Measurements from ENCODE around the gene SMC5. TPM values are rescaled to one million over a fixed set of nuclear protein-coding genes. Genes with fewer than 3 reads are reported as not detected.
"Not testable (repeated sequence)": the region's sequence is repeated elsewhere in the genome, so short reads cannot be mapped to it uniquely, and the experiment has no call there.

SMC5 gene
- total RNA-seq, 2 donors from 2014 or later: 26.5 to 31.1 TPM

GRCh38 chr9:70389188-70389587 lies 130.4 kb downstream of the SMC5 start:
- Mint-ChIP-seq H3K36me3 (ENCODE audit: low read depth) (peaks cover 4% of the 10 kb centered on the region), H3K27ac (no peak overlapping the region), H3K27me3 (no peaks in the 10 kb centered on the region), H3K4me3 (peak overlapping the region; percentile 49), H3K4me1 (peaks cover 43% of the 10 kb centered on the region)
- ATAC-seq (no peak), DNase-seq (no peak)
- H3K9me3 ChIP-seq (ENCODE audit: control insufficient read depth, low read length, poor library complexity, severe bottlenecking): no peaks in the 10 kb centered on the region

- Mint-ChIP-seq H3K4me1 (peaks cover 44% of the 10 kb centered on the region), H3K4me3 (peak overlapping the region; percentile 54), H3K27me3 (no peaks in the 10 kb centered on the region), H3K27ac (peak overlapping the region; percentile 8), H3K36me3 (ENCODE audit: low read depth) (peaks cover 2% of the 10 kb centered on the region)
- H3K9me3 ChIP-seq (ENCODE audit: control insufficient read depth, low read length, poor library complexity, severe bottlenecking): no peaks in the 10 kb centered on the region
- no peak for DNase-seq
- ATAC-seq: no peak
Observed at GRCh38 chr9:70389621-70390266, 131.0 kb downstream of the SMC5 start.

- peak overlapping the region; percentile 8 for H3K27ac Mint-ChIP-seq
- H3K4me3 Mint-ChIP-seq: peak overlapping the region; percentile 54
- DNase-seq (no peak), ATAC-seq (no peak)
- H3K4me1 Mint-ChIP-seq: peaks cover 48% of the 10 kb centered on the region
- H3K27me3 Mint-ChIP-seq: no peaks in the 10 kb centered on the region
- H3K9me3 ChIP-seq (ENCODE audit: control insufficient read depth, low read length, poor library complexity, severe bottlenecking): no peaks in the 10 kb centered on the region
- H3K36me3 Mint-ChIP-seq (ENCODE audit: low read depth): peaks cover 2% of the 10 kb centered on the region
Observed at GRCh38 chr9:70390933-70391341, 132.2 kb downstream of the SMC5 start.

- Mint-ChIP-seq H3K4me3 (no peak overlapping the region), H3K4me1 (peaks cover 47% of the 10 kb centered on the region)
- ATAC-seq: peak; percentile 54
Observed at GRCh38 chr9:70392189-70392588, 133.4 kb downstream of the SMC5 start.

GRCh38 chr9:70392850-70393249 lies 134.1 kb downstream of the SMC5 start:
- DNase-seq (no peak), ATAC-seq (no peak)
- Mint-ChIP-seq H3K27me3 (no peaks in the 10 kb centered on the region), H3K36me3 (ENCODE audit: low read depth) (no peaks in the 10 kb centered on the region), H3K4me3 (no peak overlapping the region), H3K4me1 (peaks cover 53% of the 10 kb centered on the region), H3K27ac (no peak overlapping the region)
- no peaks in the 10 kb centered on the region for H3K9me3 ChIP-seq (ENCODE audit: control insufficient read depth, low read length, poor library complexity, severe bottlenecking)

More at GRCh38 chr9:70392189-70392588, 133.4 kb downstream of the SMC5 start:
- Mint-ChIP-seq H3K27me3 (no peaks in the 10 kb centered on the region), H3K27ac (no peak overlapping the region), H3K36me3 (ENCODE audit: low read depth) (no peaks in the 10 kb centered on the region)
- DNase-seq: no peak
- no peaks in the 10 kb centered on the region for H3K9me3 ChIP-seq (ENCODE audit: control insufficient read depth, low read length, poor library complexity, severe bottlenecking)

GRCh38 chr9:70395652-70396051 lies 136.9 kb downstream of the SMC5 start:
- ATAC-seq: no peak
- Mint-ChIP-seq H3K4me1 (peaks cover 60% of the 10 kb centered on the region), H3K27me3 (no peaks in the 10 kb centered on the region), H3K4me3 (no peak overlapping the region), H3K27ac (no peak overlapping the region), H3K36me3 (ENCODE audit: low read depth) (no peaks in the 10 kb centered on the region)
- no peaks in the 10 kb centered on the region for H3K9me3 ChIP-seq (ENCODE audit: control insufficient read depth, low read length, poor library complexity, severe bottlenecking)
- DNase-seq: no peak

GRCh38 chr9:70398145-70398556 lies 139.4 kb downstream of the SMC5 start:
- DNase-seq: no peak
- ATAC-seq: peak; percentile 88

GRCh38 chr9:70399141-70399540 lies 140.4 kb downstream of the SMC5 start:
- H3K27ac Mint-ChIP-seq: peak overlapping the region; percentile 90
- ATAC-seq (no peak), DNase-seq (no peak)
- H3K27me3 Mint-ChIP-seq: no peaks in the 10 kb centered on the region
- H3K9me3 ChIP-seq (ENCODE audit: control insufficient read depth, low read length, poor library complexity, severe bottlenecking): no peaks in the 10 kb centered on the region
- no peak overlapping the region for H3K4me3 Mint-ChIP-seq
- H3K4me1 Mint-ChIP-seq: peaks cover 49% of the 10 kb centered on the region
- no peaks in the 10 kb centered on the region for H3K36me3 Mint-ChIP-seq (ENCODE audit: low read depth)

More at GRCh38 chr9:70398145-70398556, 139.4 kb downstream of the SMC5 start:
- peak overlapping the region; percentile 90 for H3K27ac Mint-ChIP-seq
- H3K27me3 Mint-ChIP-seq: no peaks in the 10 kb centered on the region
- no peaks in the 10 kb centered on the region for H3K9me3 ChIP-seq (ENCODE audit: control insufficient read depth, low read length, poor library complexity, severe bottlenecking)
- peak overlapping the region; percentile 90 for H3K4me3 Mint-ChIP-seq
- no peaks in the 10 kb centered on the region for H3K36me3 Mint-ChIP-seq (ENCODE audit: low read depth)
- H3K4me1 Mint-ChIP-seq: peaks cover 47% of the 10 kb centered on the region

- DNase-seq (no peak), ATAC-seq (no peak)
- no peak overlapping the region for H3K4me3 Mint-ChIP-seq
- peaks cover 52% of the 10 kb centered on the region for H3K4me1 Mint-ChIP-seq
- no peaks in the 10 kb centered on the region for H3K36me3 Mint-ChIP-seq (ENCODE audit: low read depth)
- no peaks in the 10 kb centered on the region for H3K9me3 ChIP-seq (ENCODE audit: control insufficient read depth, low read length, poor library complexity, severe bottlenecking)
- no peaks in the 10 kb centered on the region for H3K27me3 Mint-ChIP-seq
- peak overlapping the region; percentile 90 for H3K27ac Mint-ChIP-seq
Observed at GRCh38 chr9:70400107-70400892, 141.5 kb downstream of the SMC5 start.

GRCh38 chr9:70401241-70401640 lies 142.5 kb downstream of the SMC5 start:
- ATAC-seq; DNase-seq; H3K4me3 Mint-ChIP-seq; H3K36me3 Mint-ChIP-seq (ENCODE audit: low read depth); H3K27me3 Mint-ChIP-seq; H3K9me3 ChIP-seq (ENCODE audit: control insufficient read depth, low read length, poor library complexity, severe bottlenecking); H3K27ac Mint-ChIP-seq: not testable (repeated sequence)
- H3K4me1 Mint-ChIP-seq: peaks cover 56% of the 10 kb centered on the region

- Mint-ChIP-seq H3K4me3 (no peak overlapping the region), H3K36me3 (ENCODE audit: low read depth) (no peaks in the 10 kb centered on the region), H3K27ac (no peak overlapping the region), H3K27me3 (no peaks in the 10 kb centered on the region), H3K4me1 (peaks cover 64% of the 10 kb centered on the region)
- DNase-seq (no peak), ATAC-seq (no peak)
- H3K9me3 ChIP-seq (ENCODE audit: control insufficient read depth, low read length, poor library complexity, severe bottlenecking): no peaks in the 10 kb centered on the region
Observed at GRCh38 chr9:70402213-70402612, 143.4 kb downstream of the SMC5 start.

- peak overlapping the region; percentile 39 for H3K27ac Mint-ChIP-seq
- no peaks in the 10 kb centered on the region for H3K36me3 Mint-ChIP-seq (ENCODE audit: low read depth)
- no peaks in the 10 kb centered on the region for H3K9me3 ChIP-seq (ENCODE audit: control insufficient read depth, low read length, poor library complexity, severe bottlenecking)
Observed at GRCh38 chr9:70403166-70403565, 144.4 kb downstream of the SMC5 start.

GRCh38 chr9:70403618-70404025 lies 144.8 kb downstream of the SMC5 start:
- DNase-seq (no peak), ATAC-seq (no peak)
- H3K9me3 ChIP-seq (ENCODE audit: control insufficient read depth, low read length, poor library complexity, severe bottlenecking): no peaks in the 10 kb centered on the region
- no peaks in the 10 kb centered on the region for H3K36me3 Mint-ChIP-seq (ENCODE audit: low read depth)
- no peak overlapping the region for H3K4me3 Mint-ChIP-seq
- no peaks in the 10 kb centered on the region for H3K27me3 Mint-ChIP-seq
- peaks cover 65% of the 10 kb centered on the region for H3K4me1 Mint-ChIP-seq
- H3K27ac Mint-ChIP-seq: peak overlapping the region; percentile 39

More at GRCh38 chr9:70403166-70403565, 144.4 kb downstream of the SMC5 start:
- Mint-ChIP-seq H3K27me3 (no peaks in the 10 kb centered on the region), H3K4me1 (peaks cover 63% of the 10 kb centered on the region), H3K4me3 (no peak overlapping the region)
- DNase-seq (no peak), ATAC-seq (no peak)
